PFSK-1 (cell line): Measurements from ENCODE around the gene EMX1.

Experiments used
- FOXP2 ChIP-seq: optimal IDR thresholded peaks from 2 replicates; pipeline ENCODE3; 2011; ENCODE audit warnings: borderline replicate concordance, control low read depth, inconsistent platforms; ENCODE audit not compliant: insufficient read depth; ENCODE audit errors: extremely low read length, extremely low read depth
- POLR2AphosphoS5 ChIP-seq: IDR thresholded peaks from 2 replicates; pipeline ENCODE4 v1.6.1; 2012; ENCODE audit warnings: low read depth, mild to moderate bottlenecking, control low read depth, low read length, moderate library complexity
- REST ChIP-seq, 2 experiments: IDR thresholded peaks; 2 replicates each; pipeline versions ENCODE4 v1.6.1 to v1.8.0; 2011 to 2012; ENCODE audit warnings: low read depth in 2 of 2, low read length in 2 of 2, control low read depth in 1 of 2, inconsistent platforms in 1 of 2, mild to moderate bottlenecking in 1 of 2, moderate library complexity in 1 of 2; ENCODE audit not compliant: insufficient read depth in 1 of 2
- SIN3A ChIP-seq: IDR thresholded peaks from 2 replicates; pipeline ENCODE4 v1.6.1; 2012; ENCODE audit warnings: mild to moderate bottlenecking, low read length, moderate library complexity, borderline replicate concordance; ENCODE audit not compliant: insufficient read depth
- TAF1 ChIP-seq: IDR thresholded peaks from 2 replicates; pipeline ENCODE4 v1.6.1; 2012; ENCODE audit warnings: low read length, control low read depth, borderline replicate concordance; ENCODE audit not compliant: insufficient read depth

Gene EMX1

GRCh38 chr2:72973566-72974435, 56.5 kb downstream of the EMX1 start:
- TF ChIP-seq FOXP2 = no peak
- TF ChIP-seq REST (IDR thresholded peaks at IDR 0.05; ENCODE audit: insufficient read depth in 1 of 2, low read depth in 2 of 2, low read length in 2 of 2) = no peak
- no peak for TF ChIP-seq TAF1
- TF ChIP-seq SIN3A = no peak
- no peak for TF ChIP-seq POLR2AphosphoS5

GRCh38 chr2:72974436-72974754, 57.1 kb downstream of the EMX1 start:
- TF ChIP-seq FOXP2 = no peak
- no peak for TF ChIP-seq POLR2AphosphoS5
- TF ChIP-seq TAF1 = no peak
- no peak for TF ChIP-seq REST (IDR thresholded peaks at IDR 0.05; ENCODE audit: insufficient read depth in 1 of 2, low read depth in 2 of 2, low read length in 2 of 2)
- TF ChIP-seq SIN3A = no peak

GRCh38 chr2:72975017-72975416, 57.7 kb downstream of the EMX1 start:
- no peak for TF ChIP-seq POLR2AphosphoS5
- TF ChIP-seq TAF1 = no peak
- no peak for TF ChIP-seq SIN3A
- no peak for TF ChIP-seq REST (IDR thresholded peaks at IDR 0.05; ENCODE audit: insufficient read depth in 1 of 2, low read depth in 2 of 2, low read length in 2 of 2)
- TF ChIP-seq FOXP2 = no peak

- TF ChIP-seq REST (IDR thresholded peaks at IDR 0.05; ENCODE audit: insufficient read depth in 1 of 2, low read depth in 2 of 2, low read length in 2 of 2) (no peak), POLR2AphosphoS5 (no peak), SIN3A (no peak), TAF1 (no peak), FOXP2 (no peak)
Observed at GRCh38 chr2:72979896-72980295, 62.6 kb downstream of the EMX1 start.
